ENCODE measurements around the gene ALKBH5. TPM values are rescaled to one million over a fixed set of nuclear protein-coding genes. Genes with fewer than 3 reads are reported as not detected.
A peak's percentile ranks its signal among the peaks of the same experiment; 100 is the strongest.

The ALKBH5 gene
- polyA plus RNA-seq, 2 of the 4 experiments (the other 2 are of a cell fraction), result 57.9 to 105 TPM

- peak overlapping the region; percentile 73; the same call in 1 of the 3 replicates for H3K4me3 ChIP-seq
- DNase-seq (ENCODE audit: low read depth in 1 of 2, low spot score in 1 of 2) (no peak), FAIRE-seq (no peak), ATAC-seq (no peak)
- ChIA-PET POLR2A (interaction anchor here (1.1 kb wide), 1 partner anchor 11 kb away, joined by 3 read pairs; no protein-coding TSS in a partner anchor), CTCF (interaction anchor here (1.3 to 8.4 kb wide), 2 partner anchors 9 to 13 kb away, joined by 4 to 32 read pairs; no protein-coding TSS in a partner anchor)
- no peak for TF ChIP-seq HOXB13 (CRISPR knock-in tag; IDR thresholded peaks at IDR 0.05; ENCODE audit: low read depth)
- no peak for TF ChIP-seq ZC3H11A (IDR thresholded peaks at IDR 0.05)
- TF ChIP-seq ZSCAN20 (CRISPR knock-in tag; IDR thresholded peaks at IDR 0.05), result no peak
- no peak for TF ChIP-seq RARB (CRISPR knock-in tag; IDR thresholded peaks at IDR 0.05)
- TF ChIP-seq HDAC2 (IDR thresholded peaks at IDR 0.05), result no peak
- no peak for TF ChIP-seq CHD4 (IDR thresholded peaks at IDR 0.05; ENCODE audit: borderline replicate concordance)
- TF ChIP-seq, protein P1, sequence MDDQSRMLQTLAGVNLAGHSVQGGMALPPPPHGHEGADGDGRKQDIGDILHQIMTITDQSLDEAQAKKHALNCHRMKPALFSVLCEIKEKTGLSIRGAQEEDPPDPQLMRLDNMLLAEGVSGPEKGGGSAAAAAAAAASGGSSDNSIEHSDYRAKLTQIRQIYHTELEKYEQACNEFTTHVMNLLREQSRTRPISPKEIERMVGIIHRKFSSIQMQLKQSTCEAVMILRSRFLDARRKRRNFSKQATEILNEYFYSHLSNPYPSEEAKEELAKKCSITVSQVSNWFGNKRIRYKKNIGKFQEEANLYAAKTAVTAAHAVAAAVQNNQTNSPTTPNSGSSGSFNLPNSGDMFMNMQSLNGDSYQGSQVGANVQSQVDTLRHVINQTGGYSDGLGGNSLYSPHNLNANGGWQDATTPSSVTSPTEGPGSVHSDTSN (IDR thresholded peaks at IDR 0.05), result no peak
- TF ChIP-seq, protein P2, sequence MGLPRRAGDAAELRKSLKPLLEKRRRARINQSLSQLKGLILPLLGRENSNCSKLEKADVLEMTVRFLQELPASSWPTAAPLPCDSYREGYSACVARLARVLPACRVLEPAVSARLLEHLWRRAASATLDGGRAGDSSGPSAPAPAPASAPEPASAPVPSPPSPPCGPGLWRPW (IDR thresholded peaks at IDR 0.05), result no peak
- no peak for TF ChIP-seq RCOR1 (IDR thresholded peaks at IDR 0.05; ENCODE audit: low read depth, low read length)
- no peak for TF ChIP-seq EHF (CRISPR knock-in tag; IDR thresholded peaks at IDR 0.05)
- TF ChIP-seq ATOH8 (CRISPR knock-in tag; IDR thresholded peaks at IDR 0.05; ENCODE audit: low read depth), result no peak
- no peak for TF ChIP-seq SREBF2 (IDR thresholded peaks at IDR 0.05)
- no peak for TF ChIP-seq BCL3 (IDR thresholded peaks at IDR 0.05)
- TF ChIP-seq CHD2 (IDR thresholded peaks at IDR 0.05; ENCODE audit: low read length, partially characterized antibody), result no peak
- TF ChIP-seq RNF2 (IDR thresholded peaks at IDR 0.05; ENCODE audit: borderline replicate concordance, low read depth), result no peak
- TF ChIP-seq, protein P3, sequence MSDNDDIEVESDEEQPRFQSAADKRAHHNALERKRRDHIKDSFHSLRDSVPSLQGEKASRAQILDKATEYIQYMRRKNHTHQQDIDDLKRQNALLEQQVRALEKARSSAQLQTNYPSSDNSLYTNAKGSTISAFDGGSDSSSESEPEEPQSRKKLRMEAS (IDR thresholded peaks at IDR 0.05), result no peak
- no peak for TF ChIP-seq NR3C1 (IDR thresholded peaks at IDR 0.05)
- TF ChIP-seq ELK1 (IDR thresholded peaks at IDR 0.05; ENCODE audit: low read depth, low read length), result no peak
- TF ChIP-seq MAFK (IDR thresholded peaks at IDR 0.05; ENCODE audit: partially characterized antibody), result no peak
- whole genome bisulfite sequencing (ENCODE audit: missing lambda C conversion rate), result 81% methylated on average over 2 of the region's 2 CpGs
- H3K9me3 ChIP-seq, result no peaks in the 10 kb centered on the region
- H3K4me2 ChIP-seq, result peak overlapping the region; percentile 88
- H3K4me1 ChIP-seq, result peaks cover 61% of the 10 kb centered on the region
- peak overlapping the region in 1 of 2 experiments; percentile 96; a peak in 1 of 6 replicates for H3K27ac ChIP-seq
Measured at GRCh38 chr17:18187226-18187625, 3.6 kb downstream of the ALKBH5 start.

- H3K27ac ChIP-seq, result no peak overlapping the region
- ATAC-seq, result no peak
- TF ChIP-seq CHD2 (IDR thresholded peaks at IDR 0.05; ENCODE audit: low read length, partially characterized antibody), result no peak
- no peak for TF ChIP-seq POLR2A (IDR thresholded peaks at IDR 0.05; ENCODE audit: low read length)
- TF ChIP-seq FOXS1 (CRISPR knock-in tag; IDR thresholded peaks at IDR 0.05), result no peak
- TF ChIP-seq ELK1 (IDR thresholded peaks at IDR 0.05; ENCODE audit: low read depth, low read length), result no peak
- no peak for TF ChIP-seq ZNF302 (CRISPR knock-in tag; IDR thresholded peaks at IDR 0.05)
- TF ChIP-seq, protein P3 (IDR thresholded peaks at IDR 0.05), result no peak
- no peak for TF ChIP-seq CBX2 (IDR thresholded peaks at IDR 0.05; ENCODE audit: borderline replicate concordance, low read depth)
- TF ChIP-seq HOXB13 (CRISPR knock-in tag; IDR thresholded peaks at IDR 0.05; ENCODE audit: low read depth), result no peak
- TF ChIP-seq PHF8 (IDR thresholded peaks at IDR 0.05; ENCODE audit: borderline replicate concordance, low read depth), result no peak
- TF ChIP-seq HOXB5 (CRISPR knock-in tag; IDR thresholded peaks at IDR 0.05), result no peak
- TF ChIP-seq GATA3 (IDR thresholded peaks at IDR 0.05; ENCODE audit: borderline replicate concordance), result no peak
- no peak for TF ChIP-seq EP300 (IDR thresholded peaks at IDR 0.05)
- TF ChIP-seq ZC3H11A (IDR thresholded peaks at IDR 0.05), result no peak
- TF ChIP-seq POLR2AphosphoS2 (conservative IDR thresholded peaks at IDR 0.05; ENCODE audit: low read length), result no peak
- TF ChIP-seq, protein P1 (IDR thresholded peaks at IDR 0.05), result no peak
Measured at GRCh38 chr17:18187821-18188761, 4.5 kb downstream of the ALKBH5 start.

More at GRCh38 chr17:18187821-18188761, 4.5 kb downstream of the ALKBH5 start:
- no peak overlapping the region for H3K4me3 ChIP-seq
- ChIA-PET POLR2A (interaction anchor here (0.6 to 1.2 kb wide), 2 partner anchors 10 to 62 kb away, joined by 3 read pairs; no protein-coding TSS in a partner anchor), CTCF (interaction anchor here (0.7 to 8.4 kb wide), 7 partner anchors 8 to 45 kb away, joined by 3 to 32 read pairs (median 4); no protein-coding TSS in a partner anchor)
- no peak for FAIRE-seq
- H3K9me3 ChIP-seq, result no peaks in the 10 kb centered on the region
- peaks cover 59% of the 10 kb centered on the region for H3K4me1 ChIP-seq
- DNase-seq (ENCODE audit: low read depth in 1 of 2, low spot score in 1 of 2), result no peak
- 87% methylated on average over 9 of the region's 9 CpGs for WGBS (ENCODE audit: missing lambda C conversion rate)
- H3K4me2 ChIP-seq, result peak overlapping the region; percentile 88
